Keratinocyte (primary cell): ENCODE measurements around the gene TWIST2. TPM values are rescaled to one million over a fixed set of nuclear protein-coding genes. Genes with fewer than 3 reads are reported as not detected.

ENCODE experiments used
- DNase-seq: peaks from one replicate; pipeline ENCODE4 v3.0.0-alpha.2; 2011; ENCODE audit warnings: low read depth, missing footprints, low spot score
- FAIRE-seq: peaks from 2 replicates; lab custom pipeline; 2011; peaks lifted over from hg19 to GRCh38; lab: Jason Lieb, UNC
- H2AFZ ChIP-seq: 2 replicates; pipeline ENCODE4 v1.6.0; 2012; ENCODE audit warnings: low read length, control low read depth, inconsistent platforms; ENCODE audit not compliant: control insufficient read depth
- H3K27ac ChIP-seq: 2 replicates; pipeline ENCODE4 v1.5.1; 2011; ENCODE audit warnings: low read length; ENCODE audit not compliant: control insufficient read depth, insufficient read depth
- H3K27me3 ChIP-seq: 3 replicates; pipeline ENCODE4 v1.6.0; 2011; ENCODE audit warnings: low read length; ENCODE audit not compliant: control insufficient read depth, insufficient read depth; ENCODE audit errors: extremely low read depth
- H3K36me3 ChIP-seq, 2 experiments: 2 replicates in 1 of 2; 3 replicates in 1 of 2; pipeline ENCODE4 v1.5.1; 2011; ENCODE audit warnings: low read length in 2 of 2, mild to moderate bottlenecking in 1 of 2; ENCODE audit not compliant: control insufficient read depth in 2 of 2, insufficient read depth in 2 of 2; ENCODE audit errors: extremely low read depth in 1 of 2
- H3K4me1 ChIP-seq: 3 replicates; pipeline ENCODE4 v1.5.1; 2011; ENCODE audit warnings: low read length; ENCODE audit not compliant: control insufficient read depth, insufficient read depth; ENCODE audit errors: extremely low read depth
- H3K4me2 ChIP-seq: 3 replicates; pipeline ENCODE4 v1.6.0; 2011; ENCODE audit warnings: low read depth, low read length; ENCODE audit not compliant: control insufficient read depth, insufficient read depth; ENCODE audit errors: extremely low read depth
- H3K4me3 ChIP-seq, 3 experiments: fragments of 200-600 bp in 1 of 3; sonication (generic) in 1 of 3; 2 replicates in 2 of 3; 3 replicates in 1 of 3; pipeline ENCODE4 v1.5.1; 2011 to 2016; ENCODE audit warnings: low read length in 3 of 3, mild to moderate bottlenecking in 3 of 3, control low read depth in 2 of 3, inconsistent platforms in 1 of 3, low read depth in 1 of 3, mixed read lengths in 1 of 3, mixed run types in 1 of 3, moderate library complexity in 1 of 3; ENCODE audit not compliant: control insufficient read depth in 2 of 3, insufficient read depth in 2 of 3; ENCODE audit errors: extremely low read depth in 1 of 3
- H3K79me2 ChIP-seq: 2 replicates; pipeline ENCODE4 v1.6.0; 2012; ENCODE audit warnings: low read length; ENCODE audit not compliant: control insufficient read depth, insufficient read depth
- H3K9ac ChIP-seq: 3 replicates; pipeline ENCODE4 v1.6.0; 2011; ENCODE audit warnings: low read length; ENCODE audit not compliant: control insufficient read depth, insufficient read depth; ENCODE audit errors: extremely low read depth
- H3K9me1 ChIP-seq: 3 replicates; pipeline ENCODE4 v1.6.0; 2011; ENCODE audit warnings: low read length; ENCODE audit not compliant: control insufficient read depth, insufficient read depth; ENCODE audit errors: extremely low read depth
- H3K9me3 ChIP-seq: 2 replicates; pipeline ENCODE4 v1.5.1; 2012; ENCODE audit warnings: low read depth, low read length; ENCODE audit not compliant: control insufficient read depth
- H4K20me1 ChIP-seq: 3 replicates; pipeline ENCODE4 v1.6.0; 2011; ENCODE audit warnings: low read length; ENCODE audit not compliant: control insufficient read depth, insufficient read depth; ENCODE audit errors: extremely low read depth
- EZH2 ChIP-seq: IDR thresholded peaks from one replicate; pipeline ENCODE4 v1.6.1; 2012; ENCODE audit warnings: inconsistent platforms, mild to moderate bottlenecking, low read length, moderate library complexity
- dilution Hi-C: fragments of 300-500 bp; cut with MboI; formaldehyde crosslinking; loops from one replicate; pipeline ENCODE4 v1.7.0; 2020; ENCODE audit warnings: low sequenced_read_pairs; ENCODE audit not compliant: extremely low pct_ligation_motif_present
- polyA plus RNA-seq, 5 experiments: library from polyadenylated mRNA; depleted of rRNA in 3 of 5; stranded (reverse) in 3 of 5; stranded (forward) in 1 of 5; unstranded in 1 of 5; fragments of >200 nt; gene quantifications; 1 replicate in 1 of 5; 2 replicates in 3 of 5; 3 replicates in 1 of 5; pipeline versions ENCODE4 v1.2.1 to v1.2.3, GENCODE V29; 2011 to 2012; ENCODE audit warnings: missing spikeins in 2 of 5, low read depth in 1 of 5, low replicate concordance in 1 of 5
- TF ChIP-seq, protein P1 (sequence below), 3 experiments: IDR thresholded peaks in 1 of 3; conservative IDR thresholded peaks in 1 of 3; optimal IDR thresholded peaks in 1 of 3; 2 replicates in 2 of 3; 3 replicates in 1 of 3; pipeline versions ENCODE3 to v1.5.1; 2011; ENCODE audit warnings: low read length in 3 of 3, mild to moderate bottlenecking in 3 of 3, moderate library complexity in 2 of 3, control low read depth in 1 of 3, inconsistent platforms in 1 of 3; ENCODE audit not compliant: insufficient read depth in 2 of 3; ENCODE audit errors: extremely low read depth in 1 of 3

Gene TWIST2
- polyA plus RNA-seq, 1 donor (not counting 4 experiments of a cell fraction or from before 2014, with no cell fraction given), result 5.5 TPM

GRCh38 chr2:238924032-238924431 is 76.1 kb downstream of the TWIST2 start:
- H3K27me3 ChIP-seq, result peaks cover 30% of the 10 kb centered on the region
- H3K9ac ChIP-seq, result no peak overlapping the region
- no peak overlapping the region for H3K4me2 ChIP-seq
- H3K36me3 ChIP-seq, result no peaks in the 10 kb centered on the region
- H3K79me2 ChIP-seq, result no peaks in the 10 kb centered on the region
- H3K27ac ChIP-seq, result no peak overlapping the region
- H3K4me1 ChIP-seq, result peaks cover 7% of the 10 kb centered on the region
- no peaks in the 10 kb centered on the region for H4K20me1 ChIP-seq
- no peak overlapping the region for H2AFZ ChIP-seq
- DNase-seq (no peak), FAIRE-seq (no peak)
- H3K4me3 ChIP-seq, result no peak overlapping the region
- no peaks in the 10 kb centered on the region for H3K9me3 ChIP-seq
- dilution Hi-C loops, result no loop called here
- no peaks in the 10 kb centered on the region for H3K9me1 ChIP-seq
- TF ChIP-seq, protein P1, sequence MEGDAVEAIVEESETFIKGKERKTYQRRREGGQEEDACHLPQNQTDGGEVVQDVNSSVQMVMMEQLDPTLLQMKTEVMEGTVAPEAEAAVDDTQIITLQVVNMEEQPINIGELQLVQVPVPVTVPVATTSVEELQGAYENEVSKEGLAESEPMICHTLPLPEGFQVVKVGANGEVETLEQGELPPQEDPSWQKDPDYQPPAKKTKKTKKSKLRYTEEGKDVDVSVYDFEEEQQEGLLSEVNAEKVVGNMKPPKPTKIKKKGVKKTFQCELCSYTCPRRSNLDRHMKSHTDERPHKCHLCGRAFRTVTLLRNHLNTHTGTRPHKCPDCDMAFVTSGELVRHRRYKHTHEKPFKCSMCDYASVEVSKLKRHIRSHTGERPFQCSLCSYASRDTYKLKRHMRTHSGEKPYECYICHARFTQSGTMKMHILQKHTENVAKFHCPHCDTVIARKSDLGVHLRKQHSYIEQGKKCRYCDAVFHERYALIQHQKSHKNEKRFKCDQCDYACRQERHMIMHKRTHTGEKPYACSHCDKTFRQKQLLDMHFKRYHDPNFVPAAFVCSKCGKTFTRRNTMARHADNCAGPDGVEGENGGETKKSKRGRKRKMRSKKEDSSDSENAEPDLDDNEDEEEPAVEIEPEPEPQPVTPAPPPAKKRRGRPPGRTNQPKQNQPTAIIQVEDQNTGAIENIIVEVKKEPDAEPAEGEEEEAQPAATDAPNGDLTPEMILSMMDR (optimal IDR thresholded peaks at IDR 0.05 in 1 of 3, IDR thresholded peaks at IDR 0.05 in 1 of 3, conservative IDR thresholded peaks at IDR 0.05 in 1 of 3; ENCODE audit: extremely low read depth in 1 of 3, insufficient read depth in 2 of 3, low read length in 3 of 3), result no peak
- TF ChIP-seq EZH2, result no peak

DNA sequence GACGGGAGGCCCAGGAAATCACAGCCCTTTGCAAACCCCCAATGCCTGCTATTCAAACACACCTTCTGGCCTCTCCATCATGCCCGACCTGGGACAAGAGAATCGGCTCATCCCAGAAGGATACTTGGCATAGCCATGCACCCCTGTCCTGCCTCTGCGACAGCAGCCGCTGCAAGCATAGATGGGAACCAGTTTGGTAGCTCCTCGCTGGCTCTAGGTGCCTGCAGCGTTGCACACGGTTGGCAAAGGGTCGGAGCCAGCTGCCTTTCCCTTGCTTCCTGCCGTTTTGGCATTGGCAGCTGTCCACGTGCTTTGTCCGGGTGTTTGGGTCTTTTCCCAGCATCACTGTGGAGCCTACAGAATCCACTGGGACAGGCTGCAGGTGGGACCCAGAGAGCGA is 76.9 kb downstream of the TWIST2 start:
- no peak for FAIRE-seq
- DNase-seq, result no peak

More for the DNA sequence above, 76.9 kb downstream of the TWIST2 start:
- Histone ChIP-seq H3K27me3 (peaks cover 32% of the 10 kb centered on the region), H3K36me3 (no peaks in the 10 kb centered on the region), H3K27ac (no peak overlapping the region), H3K9me1 (no peaks in the 10 kb centered on the region), H2AFZ (no peak overlapping the region), H3K9ac (no peak overlapping the region), H3K79me2 (no peaks in the 10 kb centered on the region), H3K4me3 (no peak overlapping the region), H3K4me1 (peaks cover 7% of the 10 kb centered on the region), H4K20me1 (no peaks in the 10 kb centered on the region), H3K9me3 (no peaks in the 10 kb centered on the region), H3K4me2 (no peak overlapping the region)
- TF ChIP-seq, protein P1 (optimal IDR thresholded peaks at IDR 0.05 in 1 of 3, IDR thresholded peaks at IDR 0.05 in 1 of 3, conservative IDR thresholded peaks at IDR 0.05 in 1 of 3; ENCODE audit: extremely low read depth in 1 of 3, insufficient read depth in 2 of 3, low read length in 3 of 3), result no peak
- no peak for TF ChIP-seq EZH2
- dilution Hi-C loops, result no loop called here
